H1 (cell line): ENCODE data around the gene UQCRQ. TPM values are rescaled to one million over a fixed set of nuclear protein-coding genes. Genes with fewer than 3 reads are reported as not detected.

ENCODE experiments used
- CTBP2 ChIP-seq: IDR thresholded peaks from 2 replicates; pipeline ENCODE4 v1.7.0; 2011; ENCODE audit warnings: borderline replicate concordance, mild to moderate bottlenecking, moderate library complexity, mixed read lengths, low read length; ENCODE audit not compliant: insufficient read depth, insufficient read length
- EGR1 ChIP-seq: IDR thresholded peaks from 2 replicates; pipeline ENCODE4 v1.6.1; 2011; ENCODE audit warnings: low read depth, low read length, borderline replicate concordance
- KDM4A ChIP-seq: IDR thresholded peaks from one replicate; pipeline ENCODE4 v1.7.1; 2012; ENCODE audit warnings: low read depth, mild to moderate bottlenecking, moderate library complexity, low read length, inconsistent platforms; ENCODE audit not compliant: severe bottlenecking
- MAFK ChIP-seq: IDR thresholded peaks from 2 replicates; pipeline ENCODE4 v1.6.1; 2012; ENCODE audit warnings: low read depth, mild to moderate bottlenecking, improper control_type of control experiment, low read length
- RFX5 ChIP-seq: IDR thresholded peaks from 2 replicates; pipeline ENCODE4 v1.6.1; 2011; ENCODE audit warnings: low read depth, low read length, improper control_type of control experiment, borderline replicate concordance
- RXRA ChIP-seq: IDR thresholded peaks from 2 replicates; pipeline ENCODE4 v1.6.1; 2011; ENCODE audit warnings: low read depth, mild to moderate bottlenecking, low read length, moderate library complexity; ENCODE audit not compliant: insufficient read depth
- SIRT6 ChIP-seq: IDR thresholded peaks from one replicate; pipeline ENCODE4 v1.7.1; 2012; ENCODE audit warnings: low read length, inconsistent platforms
- SP1 ChIP-seq: IDR thresholded peaks from 2 replicates; pipeline ENCODE4 v1.6.1; 2011; ENCODE audit warnings: low read depth, low read length
- SRF ChIP-seq: IDR thresholded peaks from 2 replicates; pipeline ENCODE4 v1.6.1; 2011; ENCODE audit warnings: mild to moderate bottlenecking, low read depth, low read length, moderate library complexity
- ZNF274 ChIP-seq: IDR thresholded peaks from 2 replicates; pipeline ENCODE4 v1.7.0; 2012; ENCODE audit warnings: low read length, borderline replicate concordance; ENCODE audit errors: extremely low read depth
- polyA plus RNA-seq, 7 experiments: library from polyadenylated mRNA; depleted of rRNA in 3 of 7; stranded (reverse) in 5 of 7; unstranded in 2 of 7; fragments of >200 nt in 5 of 7; fragments of 200-250 nt in 2 of 7; gene quantifications; 1 replicate in 5 of 7; 2 replicates in 1 of 7; 4 replicates in 1 of 7; pipeline versions ENCODE4 v1.2.1 to v1.2.3, GENCODE V29; 2011 to 2013; ENCODE audit warnings: missing spikeins in 2 of 7, mixed read lengths in 2 of 7
- total RNA-seq: library from RNA; stranded (reverse); fragmentation: NEBNext Ultra II Directional; extraction: Animal tissue kit (Norgen Biotek cat#: 25700); gene quantifications from 2 replicates; pipeline ENCODE4 v1.2.1, GENCODE V29; 2021
- TF ChIP-seq, protein P1 (sequence below): fragments of 300-600 bp; sonication (generic); IDR thresholded peaks from 2 replicates; pipeline ENCODE4 v1.7.1; 2012; ENCODE audit warnings: low read length, moderate library complexity, mild to moderate bottlenecking, inconsistent platforms; ENCODE audit not compliant: insufficient replicate concordance
- TF ChIP-seq, protein P2 (sequence below): IDR thresholded peaks from 2 replicates; pipeline ENCODE4 v1.6.1; 2012; ENCODE audit warnings: inconsistent platforms

UQCRQ gene
- total and polyA plus RNA-seq, 2 of the 8 experiments (the other 6 are each of a cell fraction or from before 2014, with no cell fraction given): 177 to 293 TPM

DNA sequence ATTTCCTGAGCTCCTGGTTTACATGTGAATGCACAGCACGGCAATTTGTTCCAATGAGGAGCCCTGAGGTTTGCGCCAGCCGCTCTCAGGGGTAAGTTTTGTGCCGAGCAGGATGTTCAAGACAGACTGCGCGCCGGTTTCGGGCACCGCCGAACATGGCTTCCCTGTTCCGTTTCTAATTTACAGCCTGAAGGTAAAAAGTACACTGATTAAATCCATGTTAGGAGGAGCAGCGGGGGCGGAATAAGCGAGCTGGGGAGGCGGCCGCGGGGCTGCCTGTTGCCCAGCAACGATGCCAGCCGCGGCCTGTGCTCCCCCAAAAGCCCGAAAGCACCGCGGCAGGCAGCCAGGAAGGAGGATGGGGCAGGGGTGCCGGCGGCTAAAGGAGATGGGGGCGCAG, 47.0 kb upstream of the UQCRQ start (continued):
- TF ChIP-seq, protein P1, sequence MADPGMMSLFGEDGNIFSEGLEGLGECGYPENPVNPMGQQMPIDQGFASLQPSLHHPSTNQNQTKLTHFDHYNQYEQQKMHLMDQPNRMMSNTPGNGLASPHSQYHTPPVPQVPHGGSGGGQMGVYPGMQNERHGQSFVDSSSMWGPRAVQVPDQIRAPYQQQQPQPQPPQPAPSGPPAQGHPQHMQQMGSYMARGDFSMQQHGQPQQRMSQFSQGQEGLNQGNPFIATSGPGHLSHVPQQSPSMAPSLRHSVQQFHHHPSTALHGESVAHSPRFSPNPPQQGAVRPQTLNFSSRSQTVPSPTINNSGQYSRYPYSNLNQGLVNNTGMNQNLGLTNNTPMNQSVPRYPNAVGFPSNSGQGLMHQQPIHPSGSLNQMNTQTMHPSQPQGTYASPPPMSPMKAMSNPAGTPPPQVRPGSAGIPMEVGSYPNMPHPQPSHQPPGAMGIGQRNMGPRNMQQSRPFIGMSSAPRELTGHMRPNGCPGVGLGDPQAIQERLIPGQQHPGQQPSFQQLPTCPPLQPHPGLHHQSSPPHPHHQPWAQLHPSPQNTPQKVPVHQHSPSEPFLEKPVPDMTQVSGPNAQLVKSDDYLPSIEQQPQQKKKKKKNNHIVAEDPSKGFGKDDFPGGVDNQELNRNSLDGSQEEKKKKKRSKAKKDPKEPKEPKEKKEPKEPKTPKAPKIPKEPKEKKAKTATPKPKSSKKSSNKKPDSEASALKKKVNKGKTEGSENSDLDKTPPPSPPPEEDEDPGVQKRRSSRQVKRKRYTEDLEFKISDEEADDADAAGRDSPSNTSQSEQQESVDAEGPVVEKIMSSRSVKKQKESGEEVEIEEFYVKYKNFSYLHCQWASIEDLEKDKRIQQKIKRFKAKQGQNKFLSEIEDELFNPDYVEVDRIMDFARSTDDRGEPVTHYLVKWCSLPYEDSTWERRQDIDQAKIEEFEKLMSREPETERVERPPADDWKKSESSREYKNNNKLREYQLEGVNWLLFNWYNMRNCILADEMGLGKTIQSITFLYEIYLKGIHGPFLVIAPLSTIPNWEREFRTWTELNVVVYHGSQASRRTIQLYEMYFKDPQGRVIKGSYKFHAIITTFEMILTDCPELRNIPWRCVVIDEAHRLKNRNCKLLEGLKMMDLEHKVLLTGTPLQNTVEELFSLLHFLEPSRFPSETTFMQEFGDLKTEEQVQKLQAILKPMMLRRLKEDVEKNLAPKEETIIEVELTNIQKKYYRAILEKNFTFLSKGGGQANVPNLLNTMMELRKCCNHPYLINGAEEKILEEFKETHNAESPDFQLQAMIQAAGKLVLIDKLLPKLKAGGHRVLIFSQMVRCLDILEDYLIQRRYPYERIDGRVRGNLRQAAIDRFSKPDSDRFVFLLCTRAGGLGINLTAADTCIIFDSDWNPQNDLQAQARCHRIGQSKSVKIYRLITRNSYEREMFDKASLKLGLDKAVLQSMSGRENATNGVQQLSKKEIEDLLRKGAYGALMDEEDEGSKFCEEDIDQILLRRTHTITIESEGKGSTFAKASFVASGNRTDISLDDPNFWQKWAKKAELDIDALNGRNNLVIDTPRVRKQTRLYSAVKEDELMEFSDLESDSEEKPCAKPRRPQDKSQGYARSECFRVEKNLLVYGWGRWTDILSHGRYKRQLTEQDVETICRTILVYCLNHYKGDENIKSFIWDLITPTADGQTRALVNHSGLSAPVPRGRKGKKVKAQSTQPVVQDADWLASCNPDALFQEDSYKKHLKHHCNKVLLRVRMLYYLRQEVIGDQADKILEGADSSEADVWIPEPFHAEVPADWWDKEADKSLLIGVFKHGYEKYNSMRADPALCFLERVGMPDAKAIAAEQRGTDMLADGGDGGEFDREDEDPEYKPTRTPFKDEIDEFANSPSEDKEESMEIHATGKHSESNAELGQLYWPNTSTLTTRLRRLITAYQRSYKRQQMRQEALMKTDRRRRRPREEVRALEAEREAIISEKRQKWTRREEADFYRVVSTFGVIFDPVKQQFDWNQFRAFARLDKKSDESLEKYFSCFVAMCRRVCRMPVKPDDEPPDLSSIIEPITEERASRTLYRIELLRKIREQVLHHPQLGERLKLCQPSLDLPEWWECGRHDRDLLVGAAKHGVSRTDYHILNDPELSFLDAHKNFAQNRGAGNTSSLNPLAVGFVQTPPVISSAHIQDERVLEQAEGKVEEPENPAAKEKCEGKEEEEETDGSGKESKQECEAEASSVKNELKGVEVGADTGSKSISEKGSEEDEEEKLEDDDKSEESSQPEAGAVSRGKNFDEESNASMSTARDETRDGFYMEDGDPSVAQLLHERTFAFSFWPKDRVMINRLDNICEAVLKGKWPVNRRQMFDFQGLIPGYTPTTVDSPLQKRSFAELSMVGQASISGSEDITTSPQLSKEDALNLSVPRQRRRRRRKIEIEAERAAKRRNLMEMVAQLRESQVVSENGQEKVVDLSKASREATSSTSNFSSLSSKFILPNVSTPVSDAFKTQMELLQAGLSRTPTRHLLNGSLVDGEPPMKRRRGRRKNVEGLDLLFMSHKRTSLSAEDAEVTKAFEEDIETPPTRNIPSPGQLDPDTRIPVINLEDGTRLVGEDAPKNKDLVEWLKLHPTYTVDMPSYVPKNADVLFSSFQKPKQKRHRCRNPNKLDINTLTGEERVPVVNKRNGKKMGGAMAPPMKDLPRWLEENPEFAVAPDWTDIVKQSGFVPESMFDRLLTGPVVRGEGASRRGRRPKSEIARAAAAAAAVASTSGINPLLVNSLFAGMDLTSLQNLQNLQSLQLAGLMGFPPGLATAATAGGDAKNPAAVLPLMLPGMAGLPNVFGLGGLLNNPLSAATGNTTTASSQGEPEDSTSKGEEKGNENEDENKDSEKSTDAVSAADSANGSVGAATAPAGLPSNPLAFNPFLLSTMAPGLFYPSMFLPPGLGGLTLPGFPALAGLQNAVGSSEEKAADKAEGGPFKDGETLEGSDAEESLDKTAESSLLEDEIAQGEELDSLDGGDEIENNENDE: no peak
- TF ChIP-seq CTBP2 (no peak), MAFK (no peak), ZNF274 (no peak), SP1 (no peak), SIRT6 (no peak), RFX5 (no peak), SRF (no peak), EGR1 (no peak), RXRA (no peak), KDM4A (no peak)
- TF ChIP-seq, protein P2, sequence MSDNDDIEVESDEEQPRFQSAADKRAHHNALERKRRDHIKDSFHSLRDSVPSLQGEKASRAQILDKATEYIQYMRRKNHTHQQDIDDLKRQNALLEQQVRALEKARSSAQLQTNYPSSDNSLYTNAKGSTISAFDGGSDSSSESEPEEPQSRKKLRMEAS: no peak
- TF ChIP-seq, all 59 proteins: peak for 0
